WTC11 (cell line): ENCODE measurements around the gene APOBEC3G. TPM values are rescaled to one million over a fixed set of nuclear protein-coding genes. Genes with fewer than 3 reads are reported as not detected.

Source experiments
- ATAC-seq: fragments of 200-7000 bp; cut with Tn5 transposase; 2 replicates; pipeline ENCODE4 v1.10.0; 2021; ENCODE audit warnings: mild to moderate bottlenecking, moderate library complexity
- CTCF ChIA-PET: fragments of 300-600 bp; sonication (Branson Sonifier 250); formaldehyde crosslinking; loops from one replicate; lab custom pipeline; 2021; ENCODE audit warnings: antibody characterized with exemption; lab: Charles Lee
- POLR2A ChIA-PET: fragments of 350-600 bp; sonication (Branson Sonifier 250); formaldehyde crosslinking; loops from one replicate; lab custom pipeline; 2021; ENCODE audit warnings: antibody characterized with exemption; lab: Charles Lee
- DNase-seq: peaks from one replicate; pipeline ENCODE4 v3.0.0; 2021; ENCODE audit warnings: low spot score
- H3K27ac Mint-ChIP-seq: 2 replicates; pipeline ENCODE4 v1.8.0; 2021; ENCODE audit warnings: mixed read lengths
- H3K27me3 Mint-ChIP-seq: 2 replicates; pipeline ENCODE4 v1.8.0; 2021; ENCODE audit warnings: low read depth, mild to moderate bottlenecking, moderate library complexity, mixed read lengths
- H3K36me3 Mint-ChIP-seq: 2 replicates; pipeline ENCODE4 v1.8.0; 2021; ENCODE audit warnings: mixed read lengths
- H3K4me1 Mint-ChIP-seq: 2 replicates; pipeline ENCODE4 v1.8.0; 2022; ENCODE audit warnings: mixed read lengths
- H3K4me3 Mint-ChIP-seq: 2 replicates; pipeline ENCODE4 v1.8.0; 2021; ENCODE audit warnings: mild to moderate bottlenecking, moderate library complexity, mixed read lengths
- H3K9me3 Mint-ChIP-seq: 2 replicates; pipeline ENCODE4 v1.8.0; 2021; ENCODE audit warnings: mixed read lengths
- E2F5 ChIP-seq: sonication (generic); formaldehyde crosslinking; IDR thresholded peaks from 2 replicates; pipeline ENCODE4 v1.8.1; 2022; ENCODE audit warnings: mild to moderate bottlenecking, moderate library complexity, missing genetic modification reagents
- ESRRA ChIP-seq: sonication (generic); formaldehyde crosslinking; IDR thresholded peaks from 2 replicates; pipeline ENCODE4 v1.8.1; 2022; ENCODE audit warnings: mild to moderate bottlenecking, missing genetic modification reagents, borderline replicate concordance
- FOXK1 ChIP-seq: sonication (generic); formaldehyde crosslinking; IDR thresholded peaks from 2 replicates; pipeline ENCODE4 v1.8.0; 2022; ENCODE audit warnings: mild to moderate bottlenecking, moderate library complexity, missing genetic modification reagents
- GABPB1 ChIP-seq: sonication (generic); formaldehyde crosslinking; IDR thresholded peaks from 2 replicates; pipeline ENCODE4 v1.8.1; 2023; ENCODE audit warnings: mild to moderate bottlenecking, missing genetic modification reagents
- MXD4 ChIP-seq: fragments of 250-450 bp; sonication (Bioruptor Pico); IDR thresholded peaks from 2 replicates; pipeline ENCODE4 v1.8.0; 2021; ENCODE audit warnings: mild to moderate bottlenecking, moderate library complexity, borderline replicate concordance
- SMAD3 ChIP-seq: sonication (generic); formaldehyde crosslinking; IDR thresholded peaks from 2 replicates; pipeline ENCODE4 v1.8.0; 2022; ENCODE audit warnings: missing genetic modification reagents, mild to moderate bottlenecking, borderline replicate concordance
- SMAD4 ChIP-seq: sonication (generic); formaldehyde crosslinking; IDR thresholded peaks from 2 replicates; pipeline ENCODE4 v1.8.0; 2022; ENCODE audit warnings: mild to moderate bottlenecking, missing genetic modification reagents
- SOX15 ChIP-seq: fragments of 250-450 bp; sonication (Bioruptor Pico); IDR thresholded peaks from 2 replicates; pipeline ENCODE4 v1.9.0; 2021; ENCODE audit warnings: mild to moderate bottlenecking
- STAT6 ChIP-seq: sonication (generic); formaldehyde crosslinking; conservative IDR thresholded peaks from 2 replicates; pipeline ENCODE4 v1.8.1; 2023; ENCODE audit warnings: mild to moderate bottlenecking, low read depth, missing genetic modification reagents, moderate library complexity
- USF1 ChIP-seq: sonication (generic); formaldehyde crosslinking; IDR thresholded peaks from 2 replicates; pipeline ENCODE4 v1.8.0; 2022; ENCODE audit warnings: mild to moderate bottlenecking, missing genetic modification reagents
- ZNF121 ChIP-seq: sonication (generic); formaldehyde crosslinking; IDR thresholded peaks from 2 replicates; pipeline ENCODE4 v1.8.0; 2023; ENCODE audit warnings: missing genetic modification reagents
- ZNF138 ChIP-seq: sonication (generic); formaldehyde crosslinking; conservative IDR thresholded peaks from 2 replicates; pipeline ENCODE4 v1.8.1; 2022; ENCODE audit warnings: mild to moderate bottlenecking, moderate library complexity, missing genetic modification reagents
- ZNF219 ChIP-seq: sonication (generic); formaldehyde crosslinking; IDR thresholded peaks from 2 replicates; pipeline ENCODE4 v1.8.0; 2023; ENCODE audit warnings: missing genetic modification reagents, mild to moderate bottlenecking, borderline replicate concordance
- ZNF281 ChIP-seq: sonication (generic); formaldehyde crosslinking; IDR thresholded peaks from 2 replicates; pipeline ENCODE4 v1.8.0; 2023; ENCODE audit warnings: mild to moderate bottlenecking, missing genetic modification reagents
- ZNF671 ChIP-seq: fragments of 250-450 bp; sonication (Bioruptor Pico); IDR thresholded peaks from 2 replicates; pipeline ENCODE4 v1.8.0; 2021; ENCODE audit warnings: mild to moderate bottlenecking
- total RNA-seq: library from RNA; stranded (reverse); gene quantifications from 3 replicates; pipeline ENCODE4 v1.2.3, GENCODE V29; 2021

APOBEC3G gene
- total RNA-seq, 1 experiment from 2014 or later: 1.8 TPM

GRCh38 chr22:39120983-39121382 is 43.9 kb downstream of the APOBEC3G start:
- DNase-seq (no peak), ATAC-seq (no peak)
- TF ChIP-seq SOX15 (no peak), FOXK1 (CRISPR knock-in tag) (no peak), E2F5 (CRISPR knock-in tag) (no peak), ZNF121 (CRISPR knock-in tag) (no peak), SMAD4 (CRISPR knock-in tag) (no peak), SMAD3 (CRISPR knock-in tag) (no peak), USF1 (no peak)
- ChIA-PET CTCF (interaction anchor here (1.1 to 1.4 kb wide), 4 partner anchors 10 to 118 kb away, joined by 4 to 8 read pairs (median 7); no protein-coding TSS in a partner anchor), POLR2A (no interaction called here)
- no peak overlapping the region for H3K27ac Mint-ChIP-seq
- H3K4me1 Mint-ChIP-seq: peaks cover 15% of the 10 kb centered on the region
- no peaks in the 10 kb centered on the region for H3K9me3 Mint-ChIP-seq
- no peaks in the 10 kb centered on the region for H3K36me3 Mint-ChIP-seq
- H3K27me3 Mint-ChIP-seq: peaks cover 21% of the 10 kb centered on the region
- H3K4me3 Mint-ChIP-seq: no peak overlapping the region

DNA sequence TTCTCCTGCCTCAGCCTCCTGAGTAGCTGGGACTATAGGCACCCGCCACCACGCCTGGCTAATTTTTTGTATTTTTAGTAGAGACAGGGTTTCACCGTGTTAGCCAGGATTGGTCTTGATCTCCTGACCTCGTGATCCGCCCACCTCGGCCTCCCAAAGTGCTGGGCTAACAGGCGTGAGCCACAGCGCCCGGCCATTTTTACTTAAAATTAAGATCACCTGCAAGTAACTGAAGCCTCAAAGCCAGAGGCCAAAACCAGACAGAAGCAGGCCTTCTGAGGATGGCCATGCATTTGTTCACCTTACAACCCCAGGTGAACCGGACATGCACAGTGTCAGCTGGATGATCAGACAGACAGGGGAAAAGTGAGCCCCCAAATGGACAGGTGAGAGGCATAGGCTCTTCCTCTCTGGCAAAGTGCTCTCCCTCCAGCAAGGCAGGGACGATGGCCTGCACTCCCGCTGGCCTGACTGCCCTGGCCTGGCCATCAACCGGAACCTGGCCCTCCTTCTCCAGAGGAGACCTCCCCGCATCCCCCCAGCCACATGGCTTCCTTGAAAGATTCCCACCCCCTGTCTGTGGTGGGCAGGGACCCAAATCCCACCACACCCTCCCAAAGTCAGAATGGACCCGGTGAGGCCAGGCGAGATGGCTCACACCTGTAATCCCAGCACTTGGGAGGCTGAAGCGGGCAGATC is 45.8 kb downstream of the APOBEC3G start:
- H3K27me3 Mint-ChIP-seq: peaks cover 3% of the 10 kb centered on the region
- DNase-seq: no peak
- POLR2A ChIA-PET: no interaction called here
- no peak for ATAC-seq
- H3K36me3 Mint-ChIP-seq: no peaks in the 10 kb centered on the region
- CTCF ChIA-PET: interaction anchor here (0.7 to 3.0 kb wide), 7 partner anchors 9 to 357 kb away, joined by 3 to 20 read pairs (median 5); no protein-coding TSS in a partner anchor
- peaks cover 8% of the 10 kb centered on the region for H3K4me1 Mint-ChIP-seq
- H3K9me3 Mint-ChIP-seq: no peaks in the 10 kb centered on the region
- no peak overlapping the region for H3K27ac Mint-ChIP-seq
- TF ChIP-seq ZNF121 (CRISPR knock-in tag) (no peak), GABPB1 (CRISPR knock-in tag) (no peak), MXD4 (no peak), ESRRA (CRISPR knock-in tag) (no peak), ZNF281 (no peak), STAT6 (CRISPR knock-in tag) (no peak), ZNF138 (CRISPR knock-in tag) (no peak), ZNF219 (CRISPR knock-in tag) (no peak), ZNF671 (CRISPR knock-in tag) (no peak)
- H3K4me3 Mint-ChIP-seq: no peak overlapping the region
